Sigmoid colon (tissue), 7 donors: ENCODE data around the gene KCNJ1. TPM values are rescaled to one million over a fixed set of nuclear protein-coding genes. Genes with fewer than 3 reads are reported as not detected.

Source experiments
- DNase-seq: peaks from one replicate; pipeline ENCODE4 v3.0.0-alpha.2; 2019
- H3K27ac ChIP-seq, 4 donors: fragments of 200-600 bp; sonication (generic); one replicate each; pipeline ENCODE4 v1.5.1; 2016 to 2019; ENCODE audit warnings: mild to moderate bottlenecking in 1 of 4
- H3K27me3 ChIP-seq, 3 donors: fragments of 200-600 bp; sonication (generic); one replicate each; pipeline ENCODE4 v1.5.1; 2019; ENCODE audit warnings: mild to moderate bottlenecking in 1 of 3
- H3K36me3 ChIP-seq, 4 donors: fragments of 200-600 bp; sonication (generic); one replicate each; pipeline ENCODE4 v1.5.1; 2016 to 2019
- H3K4me1 ChIP-seq, 4 donors: fragments of 200-600 bp; sonication (generic); one replicate each; pipeline ENCODE4 v1.5.1; 2017 to 2019
- H3K4me3 ChIP-seq, 4 donors: fragments of 200-600 bp; sonication (generic); one replicate each; pipeline ENCODE4 v1.5.1; 2017 to 2019; ENCODE audit warnings: mild to moderate bottlenecking in 2 of 4, moderate library complexity in 1 of 4
- H3K9me3 ChIP-seq, 4 donors: fragments of 200-600 bp in 3 of 4; sonication (generic) in 3 of 4; one replicate each; pipeline versions ENCODE4 v1.5.1 to v1.6.1; 2013 to 2019
- CTCF ChIP-seq, 4 experiments: fragments of 450-650 bp in 3 of 4; fragments of 200-600 bp in 1 of 4; IDR thresholded peaks; one replicate each; pipeline ENCODE4 v1.5.1; 2016 to 2019; ENCODE audit warnings: antibody characterized with exemption in 4 of 4, mild to moderate bottlenecking in 3 of 4, moderate library complexity in 2 of 4
- EP300 ChIP-seq, 4 donors: sonication (generic); formaldehyde crosslinking; IDR thresholded peaks; one replicate each; pipeline ENCODE4 v1.6.1; 2017; ENCODE audit warnings: antibody characterized with exemption in 4 of 4
- POLR2A ChIP-seq, 2 donors: fragments of 450-650 bp; IDR thresholded peaks; one replicate each; pipeline ENCODE4 v1.6.1; 2016; ENCODE audit warnings: antibody characterized with exemption in 2 of 2, mild to moderate bottlenecking in 2 of 2, moderate library complexity in 2 of 2
- POLR2AphosphoS5 ChIP-seq, 4 donors: sonication (generic); formaldehyde crosslinking; IDR thresholded peaks; one replicate each; pipeline ENCODE4 v1.6.1; 2017; ENCODE audit warnings: antibody characterized with exemption in 4 of 4
- WGBS, 2 donors: extraction: QIAGEN DNeasy Blood & Tissue Kit; methylation state at CpG; one replicate each; pipeline ENCODE4 v1.1.7; 2013; 5-methylcytosine and 5-hydroxymethylcytosine counted together
- intact Hi-C: fragments of 100-400 bp; cut with DNase I; formaldehyde crosslinking; loops from one replicate; pipeline ENCODE4 v1.15.1; 2023
- polyA plus RNA-seq, 3 donors: library from polyadenylated mRNA; stranded (reverse); fragments of 200-250 nt; gene quantifications; one replicate each; pipeline ENCODE4 v1.2.3, GENCODE V29; 2013
- total RNA-seq, 4 donors: library from RNA; depleted of rRNA; stranded (reverse); fragments of >200 nt; gene quantifications; one replicate each; pipeline ENCODE4 v1.1.0, GENCODE V29; 2016
- donor health status: healthy with polysubstance abuse.
- donor health status: Bipolar disorder and iron deficiency.
- donor health status: healthy.

KCNJ1 gene
- total and polyA plus RNA-seq, 7 donors: 0.81 TPM; not detected in 6

- no peak for TF ChIP-seq POLR2A (IDR thresholded peaks at IDR 0.05)
- no peak for TF ChIP-seq POLR2AphosphoS5 (IDR thresholded peaks at IDR 0.05)
- no peak for TF ChIP-seq CTCF (IDR thresholded peaks at IDR 0.05)
- TF ChIP-seq EP300 (IDR thresholded peaks at IDR 0.05): no peak
- intact Hi-C loops: no loop called here
- no peaks in the 10 kb centered on the region for H3K36me3 ChIP-seq
- no peak for DNase-seq
- WGBS, 2 donors: 76 to 80% methylated on average over 2 of the region's 2 CpGs
- no peaks in the 10 kb centered on the region for H3K9me3 ChIP-seq
- no peak overlapping the region for H3K4me3 ChIP-seq
- H3K27me3 ChIP-seq: no peaks in the 10 kb centered on the region
- no peaks in the 10 kb centered on the region for H3K4me1 ChIP-seq
- no peak overlapping the region for H3K27ac ChIP-seq
These were observed 11.4 kb upstream of the KCNJ1 start for GRCh38 chr11:128878455-128878854.

GRCh38 chr11:128877726-128878125 lies 10.6 kb upstream of the KCNJ1 start:
- DNase-seq: no peak
- no peak overlapping the region for H3K4me3 ChIP-seq
- H3K27me3 ChIP-seq: no peaks in the 10 kb centered on the region
- WGBS, 2 donors: 69 to 73% methylated on average over 5 of the region's 5 CpGs
- no peak for TF ChIP-seq POLR2A (IDR thresholded peaks at IDR 0.05)
- TF ChIP-seq EP300 (IDR thresholded peaks at IDR 0.05): no peak
- TF ChIP-seq POLR2AphosphoS5 (IDR thresholded peaks at IDR 0.05): no peak
- TF ChIP-seq CTCF (IDR thresholded peaks at IDR 0.05): no peak
- H3K27ac ChIP-seq: no peak overlapping the region
- no peaks in the 10 kb centered on the region for H3K36me3 ChIP-seq
- intact Hi-C loops: no loop called here
- no peaks in the 10 kb centered on the region for H3K9me3 ChIP-seq
- no peaks in the 10 kb centered on the region for H3K4me1 ChIP-seq

- intact Hi-C loops: no loop called here
- no peak for TF ChIP-seq EP300 (IDR thresholded peaks at IDR 0.05)
- TF ChIP-seq POLR2AphosphoS5 (IDR thresholded peaks at IDR 0.05): no peak
- TF ChIP-seq CTCF (IDR thresholded peaks at IDR 0.05): no peak
- no peak for TF ChIP-seq POLR2A (IDR thresholded peaks at IDR 0.05)
- Histone ChIP-seq H3K27ac (no peak overlapping the region), H3K36me3 (no peaks in the 10 kb centered on the region), H3K4me3 (no peak overlapping the region), H3K27me3 (no peaks in the 10 kb centered on the region), H3K9me3 (no peaks in the 10 kb centered on the region), H3K4me1 (no peaks in the 10 kb centered on the region)
- 86 to 91% methylated on average over 22 of the region's 22 CpGs for WGBS, 2 donors
- no peak for DNase-seq
These were observed 9.1 kb upstream of the KCNJ1 start for GRCh38 chr11:128876133-128876650.

- Histone ChIP-seq H3K36me3 (no peaks in the 10 kb centered on the region), H3K27me3 (no peaks in the 10 kb centered on the region), H3K4me1 (no peaks in the 10 kb centered on the region), H3K27ac (no peak overlapping the region), H3K9me3 (no peaks in the 10 kb centered on the region), H3K4me3 (no peak overlapping the region)
- no peak for DNase-seq
- no peak for TF ChIP-seq POLR2AphosphoS5 (IDR thresholded peaks at IDR 0.05)
- intact Hi-C loops: no loop called here
- WGBS, 2 donors: 71 to 81% methylated on average over 3 of the region's 3 CpGs
These were observed 7.3 kb upstream of the KCNJ1 start for GRCh38 chr11:128874427-128874826.

GRCh38 chr11:128872594-128872993 lies 5.5 kb upstream of the KCNJ1 start:
- H3K4me1 ChIP-seq: no peaks in the 10 kb centered on the region
- intact Hi-C loops: no loop called here
- WGBS, 2 donors: 73 to 88% methylated on average over 3 of the region's 3 CpGs
- H3K36me3 ChIP-seq: no peaks in the 10 kb centered on the region
- no peaks in the 10 kb centered on the region for H3K27me3 ChIP-seq
- H3K27ac ChIP-seq: no peak overlapping the region
- H3K9me3 ChIP-seq: no peaks in the 10 kb centered on the region
- no peak overlapping the region for H3K4me3 ChIP-seq
- TF ChIP-seq CTCF (IDR thresholded peaks at IDR 0.05) (no peak), POLR2A (IDR thresholded peaks at IDR 0.05) (no peak), POLR2AphosphoS5 (IDR thresholded peaks at IDR 0.05) (no peak), EP300 (IDR thresholded peaks at IDR 0.05) (no peak)
- no peak for DNase-seq
